Measurements from ENCODE around the gene TNFRSF18. TPM values are rescaled to one million over a fixed set of nuclear protein-coding genes. Genes with fewer than 3 reads are reported as not detected.
A peak's percentile ranks its signal among the peaks of the same experiment; 100 is the strongest.

TNFRSF18 gene
- polyA plus RNA-seq, 2 donors, result 1.9 to 4.3 TPM

- peaks cover 0 to 15% of the 10 kb centered on the region in 2 donors for H3K4me1 ChIP-seq (ENCODE audit: control insufficient read depth in 2 of 2, insufficient read depth in 2 of 2, low read length in 1 of 2)
- peak overlapping the region; percentile 86 to 94 for H3K27ac ChIP-seq (ENCODE audit: low read depth in 2 of 2, low read length in 1 of 2)
- H3K36me3 ChIP-seq (ENCODE audit: control insufficient read depth in 2 of 2, insufficient read depth in 2 of 2, low read length in 1 of 2), result no peaks in the 10 kb centered on the region
- no peaks in the 10 kb centered on the region for H3K27me3 ChIP-seq (ENCODE audit: control insufficient read depth in 1 of 2, insufficient read depth in 2 of 2, low read length in 2 of 2)
- H3K9me3 ChIP-seq (ENCODE audit: control insufficient read depth in 2 of 2, insufficient read depth in 1 of 2, low read depth in 1 of 2, low read length in 1 of 2), result no peaks in the 10 kb centered on the region
- 8 to 13% methylated on average over 40 to 46 of the region's 46 CpGs for WGBS, 2 donors
- peak overlapping the region; percentile 44 to 51 for H3K4me3 ChIP-seq (ENCODE audit: low read depth in 1 of 2, low read length in 2 of 2)
Observed at GRCh38 chr1:1157914-1158710, 48.3 kb downstream of the TNFRSF18 start.

GRCh38 chr1:1157426-1157913 is 48.9 kb downstream of the TNFRSF18 start:
- peak overlapping the region; percentile 86 to 94 for H3K27ac ChIP-seq (ENCODE audit: low read depth in 2 of 2, low read length in 1 of 2)
- no peaks in the 10 kb centered on the region for H3K27me3 ChIP-seq (ENCODE audit: control insufficient read depth in 1 of 2, insufficient read depth in 2 of 2, low read length in 2 of 2)
- H3K9me3 ChIP-seq (ENCODE audit: control insufficient read depth in 2 of 2, insufficient read depth in 1 of 2, low read depth in 1 of 2, low read length in 1 of 2), result no peaks in the 10 kb centered on the region
- peaks cover 0 to 15% of the 10 kb centered on the region in 2 donors for H3K4me1 ChIP-seq (ENCODE audit: control insufficient read depth in 2 of 2, insufficient read depth in 2 of 2, low read length in 1 of 2)
- WGBS, 2 donors, result 0 to 1% methylated on average over 25 to 29 of the region's 29 CpGs
- H3K36me3 ChIP-seq (ENCODE audit: control insufficient read depth in 2 of 2, insufficient read depth in 2 of 2, low read length in 1 of 2), result no peaks in the 10 kb centered on the region
- peak overlapping the region; percentile 44 to 51 for H3K4me3 ChIP-seq (ENCODE audit: low read depth in 1 of 2, low read length in 2 of 2)

- no peak overlapping the region for H3K4me3 ChIP-seq (ENCODE audit: low read depth in 1 of 2, low read length in 2 of 2)
- H3K36me3 ChIP-seq (ENCODE audit: control insufficient read depth in 2 of 2, insufficient read depth in 2 of 2, low read length in 1 of 2), result no peaks in the 10 kb centered on the region
- WGBS, 2 donors, result 19 to 42% methylated on average over 3 to 7 of the region's 9 CpGs
- peaks cover 0 to 13% of the 10 kb centered on the region in 2 donors for H3K4me1 ChIP-seq (ENCODE audit: control insufficient read depth in 2 of 2, insufficient read depth in 2 of 2, low read length in 1 of 2)
- H3K27me3 ChIP-seq (ENCODE audit: control insufficient read depth in 1 of 2, insufficient read depth in 2 of 2, low read length in 2 of 2), result no peaks in the 10 kb centered on the region
- H3K9me3 ChIP-seq (ENCODE audit: control insufficient read depth in 2 of 2, insufficient read depth in 1 of 2, low read depth in 1 of 2, low read length in 1 of 2), result no peaks in the 10 kb centered on the region
- no peak overlapping the region for H3K27ac ChIP-seq (ENCODE audit: low read depth in 2 of 2, low read length in 1 of 2)
Observed at GRCh38 chr1:1157033-1157365, 49.4 kb downstream of the TNFRSF18 start.

- H3K9me3 ChIP-seq (ENCODE audit: control insufficient read depth in 2 of 2, insufficient read depth in 1 of 2, low read depth in 1 of 2, low read length in 1 of 2), result no peaks in the 10 kb centered on the region
- WGBS, 2 donors, result 79 to 81% methylated on average over 26 of the region's 26 CpGs
- no peak overlapping the region for H3K4me3 ChIP-seq (ENCODE audit: low read depth in 1 of 2, low read length in 2 of 2)
- H3K27me3 ChIP-seq (ENCODE audit: control insufficient read depth in 1 of 2, insufficient read depth in 2 of 2, low read length in 2 of 2), result no peaks in the 10 kb centered on the region
- no peak overlapping the region for H3K27ac ChIP-seq (ENCODE audit: low read depth in 2 of 2, low read length in 1 of 2)
- no peaks in the 10 kb centered on the region for H3K36me3 ChIP-seq (ENCODE audit: control insufficient read depth in 2 of 2, insufficient read depth in 2 of 2, low read length in 1 of 2)
- H3K4me1 ChIP-seq (ENCODE audit: control insufficient read depth in 2 of 2, insufficient read depth in 2 of 2, low read length in 1 of 2), result peaks cover 0 to 13% of the 10 kb centered on the region in 2 donors
Observed at GRCh38 chr1:1156140-1157032, 50.0 kb downstream of the TNFRSF18 start.

GRCh38 chr1:1155258-1155657 is 51.1 kb downstream of the TNFRSF18 start:
- no peaks in the 10 kb centered on the region for H3K9me3 ChIP-seq (ENCODE audit: control insufficient read depth in 2 of 2, insufficient read depth in 1 of 2, low read depth in 1 of 2, low read length in 1 of 2)
- H3K4me3 ChIP-seq (ENCODE audit: low read depth in 1 of 2, low read length in 2 of 2), result no peak overlapping the region
- peaks cover 0 to 13% of the 10 kb centered on the region in 2 donors for H3K4me1 ChIP-seq (ENCODE audit: control insufficient read depth in 2 of 2, insufficient read depth in 2 of 2, low read length in 1 of 2)
- H3K27ac ChIP-seq (ENCODE audit: low read depth in 2 of 2, low read length in 1 of 2), result no peak overlapping the region
- H3K36me3 ChIP-seq (ENCODE audit: control insufficient read depth in 2 of 2, insufficient read depth in 2 of 2, low read length in 1 of 2), result no peaks in the 10 kb centered on the region
- no peaks in the 10 kb centered on the region for H3K27me3 ChIP-seq (ENCODE audit: control insufficient read depth in 1 of 2, insufficient read depth in 2 of 2, low read length in 2 of 2)
- 82 to 85% methylated on average over 10 of the region's 10 CpGs for WGBS, 2 donors

GRCh38 chr1:1153874-1154273 is 52.5 kb downstream of the TNFRSF18 start:
- no peaks in the 10 kb centered on the region for H3K9me3 ChIP-seq (ENCODE audit: control insufficient read depth in 2 of 2, insufficient read depth in 1 of 2, low read depth in 1 of 2, low read length in 1 of 2)
- H3K4me3 ChIP-seq (ENCODE audit: low read depth in 1 of 2, low read length in 2 of 2), result no peak overlapping the region
- no peak overlapping the region for H3K27ac ChIP-seq (ENCODE audit: low read depth in 2 of 2, low read length in 1 of 2)
- WGBS, 2 donors, result 47 to 49% methylated on average over 4 of the region's 4 CpGs
- H3K27me3 ChIP-seq (ENCODE audit: control insufficient read depth in 1 of 2, insufficient read depth in 2 of 2, low read length in 2 of 2), result no peaks in the 10 kb centered on the region
- no peaks in the 10 kb centered on the region for H3K36me3 ChIP-seq (ENCODE audit: control insufficient read depth in 2 of 2, insufficient read depth in 2 of 2, low read length in 1 of 2)
- H3K4me1 ChIP-seq (ENCODE audit: control insufficient read depth in 2 of 2, insufficient read depth in 2 of 2, low read length in 1 of 2), result peaks cover 0 to 19% of the 10 kb centered on the region in 2 donors

Other genes with a start within 250 kb of the TNFRSF18 start
- 10 to 100 TPM; 60.8 to 67.4 TPM for gene NOC2L, start 247.3 kb downstream of the TNFRSF18 start, polyA plus RNA-seq
- 10 to 100 TPM; 11.9 to 21.8 TPM for gene KLHL17, start 246.0 kb downstream of the TNFRSF18 start, polyA plus RNA-seq
- 10 to 100 TPM; 35.6 to 74.7 TPM for gene PLEKHN1, start 240.1 kb downstream of the TNFRSF18 start, polyA plus RNA-seq
- 1 to 10 TPM in 1 of 2 donors, under 1 TPM in 1; 0.47 to 3.4 TPM for gene PERM1, start 224.5 kb downstream of the TNFRSF18 start, polyA plus RNA-seq
- gene HES4, start 206.5 kb downstream of the TNFRSF18 start, polyA plus RNA-seq, result 10 to 100 TPM; 15.1 to 20.2 TPM
- gene ISG15, start 193.1 kb downstream of the TNFRSF18 start, polyA plus RNA-seq, result 10 to 100 TPM; 17.8 to 40.7 TPM
- gene AGRN, start 186.5 kb downstream of the TNFRSF18 start, polyA plus RNA-seq, result 10 to 100 TPM; 17.0 to 40.6 TPM
- gene RNF223, start 132.3 kb downstream of the TNFRSF18 start, polyA plus RNA-seq, result 10 to 100 TPM; 28.2 to 44.2 TPM
- gene C1orf159, start 90.5 kb downstream of the TNFRSF18 start, polyA plus RNA-seq, result 10 to 100 TPM; 13.0 to 27.5 TPM
- under 1 TPM; 0.28 to 0.43 TPM for gene TTLL10, start 32.7 kb downstream of the TNFRSF18 start, polyA plus RNA-seq
- 1 to 10 TPM in 1 of 2 donors, under 1 TPM in 1; 0.73 to 1.1 TPM for gene TNFRSF4, start 7.6 kb upstream of the TNFRSF18 start, polyA plus RNA-seq
- 10 to 100 TPM; 43.9 to 68.0 TPM for gene SDF4, start 25.4 kb upstream of the TNFRSF18 start, polyA plus RNA-seq
- gene B3GALT6, start 25.6 kb upstream of the TNFRSF18 start, polyA plus RNA-seq, result 1 to 10 TPM; 4.5 to 6.7 TPM
- 1 to 10 TPM; 1.6 to 3.0 TPM for gene C1QTNF12, start 40.1 kb upstream of the TNFRSF18 start, polyA plus RNA-seq
- gene UBE2J2, start 67.3 kb upstream of the TNFRSF18 start, polyA plus RNA-seq, result 10 to 100 TPM; 38.2 to 40.9 TPM
- gene SCNN1D, start 73.8 kb upstream of the TNFRSF18 start, polyA plus RNA-seq, result 1 to 10 TPM; 2.8 to 9.9 TPM
- gene ACAP3, start 101.3 kb upstream of the TNFRSF18 start, polyA plus RNA-seq, result 100 to 1,000 TPM in 1 of 2 donors, 10 to 100 TPM in 1; 47.7 to 120 TPM
- gene PUSL1, start 102.0 kb upstream of the TNFRSF18 start, polyA plus RNA-seq, result 10 to 100 TPM; 24.4 to 24.8 TPM
- 100 to 1,000 TPM in 1 of 2 donors, 10 to 100 TPM in 1; 74.1 to 127 TPM for gene INTS11, start 118.1 kb upstream of the TNFRSF18 start, polyA plus RNA-seq
- 10 to 100 TPM; 38.3 to 73.1 TPM for gene CPTP, start 118.2 kb upstream of the TNFRSF18 start, polyA plus RNA-seq
- gene TAS1R3, start 124.7 kb upstream of the TNFRSF18 start, polyA plus RNA-seq, result 1 to 10 TPM in 1 of 2 donors, under 1 TPM in 1; 0.28 to 1.9 TPM
- gene DVL1, start 142.8 kb upstream of the TNFRSF18 start, polyA plus RNA-seq, result 100 to 1,000 TPM in 1 of 2 donors, 10 to 100 TPM in 1; 57.5 to 107 TPM
- gene MXRA8, start 152.0 kb upstream of the TNFRSF18 start, polyA plus RNA-seq, result 10 to 100 TPM in 1 of 2 donors, 1 to 10 TPM in 1; 7.5 to 14.7 TPM
- 100 to 1,000 TPM; 155 to 158 TPM for gene AURKAIP1, start 168.6 kb upstream of the TNFRSF18 start, polyA plus RNA-seq
- 100 to 1,000 TPM in 1 of 2 donors, 10 to 100 TPM in 1; 97.9 to 210 TPM for gene CCNL2, start 192.7 kb upstream of the TNFRSF18 start, polyA plus RNA-seq
- gene MRPL20, start 200.7 kb upstream of the TNFRSF18 start, polyA plus RNA-seq, result 100 to 1,000 TPM in 1 of 2 donors, 10 to 100 TPM in 1; 59.1 to 148 TPM
- 10 to 100 TPM; 10.6 to 12.4 TPM for gene ANKRD65, start 214.7 kb upstream of the TNFRSF18 start, polyA plus RNA-seq
- 10 to 100 TPM; 21.0 to 21.4 TPM for gene VWA1, start 229.1 kb upstream of the TNFRSF18 start, polyA plus RNA-seq
- 1 to 10 TPM; 1.8 to 2.1 TPM for gene ATAD3C, start 243.1 kb upstream of the TNFRSF18 start, polyA plus RNA-seq

All from esophagus (tissue), 2 donors.